ENCODE measurements around the gene C14orf93.

GRCh38 chr14:23028799-23029198 is 18.9 kb upstream of the C14orf93 start:
- TF ChIP-seq CTCF (IDR thresholded peaks at IDR 0.05) (no peak), POLR2A (IDR thresholded peaks at IDR 0.05) (no peak)
